Vagina (tissue), 2 donors: ENCODE results near the gene CHP1. TPM values are rescaled to one million over a fixed set of nuclear protein-coding genes. Genes with fewer than 3 reads are reported as not detected.

ENCODE experiments used
- DNase-seq, 2 donors: peaks; one replicate each; pipeline ENCODE4 v3.0.0-alpha.2; 2017; ENCODE audit errors: extremely low spot score in 2 of 2
- H3K27ac ChIP-seq: fragments of 200-600 bp; sonication (generic); one replicate; pipeline ENCODE4 v1.5.1; 2019
- H3K27me3 ChIP-seq: fragments of 200-600 bp; sonication (generic); one replicate; pipeline ENCODE4 v1.5.1; 2019
- H3K36me3 ChIP-seq, 2 donors: fragments of 200-600 bp; sonication (generic); one replicate each; pipeline ENCODE4 v1.5.1; 2017 to 2019
- H3K4me1 ChIP-seq: fragments of 200-600 bp; sonication (generic); one replicate; pipeline ENCODE4 v1.5.1; 2019
- H3K4me3 ChIP-seq, 2 donors: fragments of 200-600 bp; sonication (generic); 1 replicate in 1 of 2; 2 replicates in 1 of 2; pipeline ENCODE4 v1.5.1; 2016 to 2019
- H3K9me3 ChIP-seq: fragments of 200-600 bp; sonication (generic); one replicate; pipeline ENCODE4 v1.5.1; 2019
- POLR2A ChIP-seq, 2 donors: fragments of 450-650 bp; IDR thresholded peaks; one replicate each; pipeline ENCODE4 v1.6.1; 2017; ENCODE audit warnings: antibody characterized with exemption in 2 of 2, mild to moderate bottlenecking in 2 of 2, moderate library complexity in 2 of 2
- POLR2AphosphoS5 ChIP-seq, 2 donors: sonication (generic); formaldehyde crosslinking; IDR thresholded peaks; one replicate each; pipeline ENCODE4 v1.9.0; 2017; ENCODE audit warnings: antibody characterized with exemption in 2 of 2, mild to moderate bottlenecking in 2 of 2, low read depth in 1 of 2; ENCODE audit not compliant: insufficient read depth in 1 of 2
- intact Hi-C: fragments of 100-400 bp; cut with DNase I; formaldehyde crosslinking; loops from one replicate; pipeline ENCODE4 v1.15.1; 2023
- total RNA-seq: library from RNA; depleted of rRNA; stranded (reverse); fragments of >200 nt; gene quantifications from one replicate; pipeline ENCODE4 v1.2.3, GENCODE V29; 2016
- TF ChIP-seq, protein P1 (sequence below), 3 experiments: fragments of 450-650 bp in 2 of 3; fragments of 200-600 bp in 1 of 3; sonication (generic) in 1 of 3; IDR thresholded peaks; one replicate each; pipeline ENCODE4 v1.5.1; 2017 to 2019; ENCODE audit warnings: antibody characterized with exemption in 3 of 3, mild to moderate bottlenecking in 2 of 3, moderate library complexity in 2 of 3

CHP1 gene
- total RNA-seq, 1 donor from 2014 or later: 119 TPM

DNA sequence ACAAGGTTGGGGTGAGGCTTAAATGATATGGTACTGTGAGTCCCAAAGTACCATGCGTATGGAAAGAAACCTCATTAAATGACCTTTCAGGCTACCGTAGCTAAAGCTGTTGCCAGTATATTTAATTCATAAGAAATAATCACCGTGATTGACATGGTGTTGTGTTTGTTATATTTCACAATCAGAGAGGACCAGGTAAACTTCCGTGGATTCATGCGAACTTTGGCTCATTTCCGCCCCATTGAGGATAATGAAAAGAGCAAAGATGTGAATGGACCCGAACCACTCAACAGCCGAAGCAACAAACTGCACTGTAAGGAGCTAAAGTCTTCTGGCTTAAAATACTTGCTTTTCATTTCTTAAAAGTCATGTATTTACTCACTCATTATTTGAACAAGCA lies 31.5 kb downstream of the CHP1 start:
- TF ChIP-seq POLR2AphosphoS5 (IDR thresholded peaks at IDR 0.05; ENCODE audit: insufficient read depth in 1 of 2, low read depth in 1 of 2) (no peak), POLR2A (IDR thresholded peaks at IDR 0.05) (no peak)
- TF ChIP-seq, protein P1, sequence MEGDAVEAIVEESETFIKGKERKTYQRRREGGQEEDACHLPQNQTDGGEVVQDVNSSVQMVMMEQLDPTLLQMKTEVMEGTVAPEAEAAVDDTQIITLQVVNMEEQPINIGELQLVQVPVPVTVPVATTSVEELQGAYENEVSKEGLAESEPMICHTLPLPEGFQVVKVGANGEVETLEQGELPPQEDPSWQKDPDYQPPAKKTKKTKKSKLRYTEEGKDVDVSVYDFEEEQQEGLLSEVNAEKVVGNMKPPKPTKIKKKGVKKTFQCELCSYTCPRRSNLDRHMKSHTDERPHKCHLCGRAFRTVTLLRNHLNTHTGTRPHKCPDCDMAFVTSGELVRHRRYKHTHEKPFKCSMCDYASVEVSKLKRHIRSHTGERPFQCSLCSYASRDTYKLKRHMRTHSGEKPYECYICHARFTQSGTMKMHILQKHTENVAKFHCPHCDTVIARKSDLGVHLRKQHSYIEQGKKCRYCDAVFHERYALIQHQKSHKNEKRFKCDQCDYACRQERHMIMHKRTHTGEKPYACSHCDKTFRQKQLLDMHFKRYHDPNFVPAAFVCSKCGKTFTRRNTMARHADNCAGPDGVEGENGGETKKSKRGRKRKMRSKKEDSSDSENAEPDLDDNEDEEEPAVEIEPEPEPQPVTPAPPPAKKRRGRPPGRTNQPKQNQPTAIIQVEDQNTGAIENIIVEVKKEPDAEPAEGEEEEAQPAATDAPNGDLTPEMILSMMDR (IDR thresholded peaks at IDR 0.05): no peak
- H3K36me3 ChIP-seq: peaks cover 2 to 36% of the 10 kb centered on the region in 2 donors
- H3K27ac ChIP-seq: no peak overlapping the region
- DNase-seq: no peak
- intact Hi-C loops: no loop called here
- no peaks in the 10 kb centered on the region for H3K9me3 ChIP-seq
- no peak overlapping the region for H3K4me3 ChIP-seq
- H3K27me3 ChIP-seq: no peaks in the 10 kb centered on the region
- H3K4me1 ChIP-seq: no peaks in the 10 kb centered on the region

DNA sequence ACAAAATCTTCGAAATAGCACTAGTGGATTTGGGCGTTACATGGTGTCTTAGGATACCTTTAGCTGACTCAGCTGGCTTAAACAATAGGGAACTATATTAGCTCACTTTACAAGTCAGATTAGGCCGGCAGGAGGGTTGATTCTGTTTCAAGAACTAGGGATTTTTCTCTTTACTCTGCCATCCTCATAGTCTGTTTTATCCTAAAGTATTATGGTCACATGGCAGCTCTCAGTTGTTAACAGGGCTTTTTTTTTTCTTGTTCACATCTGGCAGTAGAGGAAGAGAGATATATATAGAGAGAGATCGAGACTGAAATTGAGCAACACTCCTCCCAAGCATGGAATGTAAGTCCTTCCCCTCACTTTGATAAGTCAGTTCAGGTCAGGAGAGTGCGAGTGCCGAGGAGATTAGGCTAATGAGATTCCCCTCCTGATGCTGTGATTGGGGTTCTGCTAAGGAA lies 32.9 kb downstream of the CHP1 start:
- H3K27me3 ChIP-seq: no peaks in the 10 kb centered on the region
- no peak for DNase-seq
- H3K36me3 ChIP-seq: peaks cover 2 to 32% of the 10 kb centered on the region in 2 donors
- H3K27ac ChIP-seq: no peak overlapping the region
- H3K4me3 ChIP-seq: no peak overlapping the region
- no peaks in the 10 kb centered on the region for H3K9me3 ChIP-seq
- TF ChIP-seq, protein P1 (IDR thresholded peaks at IDR 0.05): no peak
- TF ChIP-seq POLR2A (IDR thresholded peaks at IDR 0.05): no peak
- TF ChIP-seq POLR2AphosphoS5 (IDR thresholded peaks at IDR 0.05; ENCODE audit: insufficient read depth in 1 of 2, low read depth in 1 of 2): no peak
- H3K4me1 ChIP-seq: no peaks in the 10 kb centered on the region
- intact Hi-C loops: no loop called here

DNA sequence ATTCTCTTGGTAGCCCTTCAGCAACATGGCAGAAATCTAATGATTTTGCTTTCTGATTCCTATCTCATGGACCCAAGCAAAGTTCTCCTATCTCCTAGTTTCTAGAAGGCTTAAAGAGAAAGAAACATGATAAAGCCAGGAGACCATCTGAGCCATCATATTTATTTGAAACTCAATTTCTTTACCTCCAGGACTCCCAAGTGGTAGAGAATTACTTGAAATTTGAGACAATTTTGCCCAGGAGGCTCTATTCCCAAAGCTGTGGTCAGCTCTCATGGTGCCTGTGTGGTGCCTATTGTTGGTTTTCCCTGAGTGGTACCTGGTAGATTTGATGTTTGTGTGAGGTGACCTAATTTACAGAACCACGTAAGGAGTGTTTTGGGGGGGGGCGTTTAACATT lies 38.8 kb downstream of the CHP1 start:
- H3K36me3 ChIP-seq: peaks cover 0 to 26% of the 10 kb centered on the region in 2 donors
- no peaks in the 10 kb centered on the region for H3K4me1 ChIP-seq
- intact Hi-C loops: no loop called here
- no peak overlapping the region for H3K4me3 ChIP-seq
- TF ChIP-seq POLR2AphosphoS5 (IDR thresholded peaks at IDR 0.05; ENCODE audit: insufficient read depth in 1 of 2, low read depth in 1 of 2) (no peak), POLR2A (IDR thresholded peaks at IDR 0.05) (no peak)
- TF ChIP-seq, protein P1 (IDR thresholded peaks at IDR 0.05): no peak
- H3K9me3 ChIP-seq: no peaks in the 10 kb centered on the region
- no peak for DNase-seq
- H3K27me3 ChIP-seq: no peaks in the 10 kb centered on the region
- no peak overlapping the region for H3K27ac ChIP-seq

DNA sequence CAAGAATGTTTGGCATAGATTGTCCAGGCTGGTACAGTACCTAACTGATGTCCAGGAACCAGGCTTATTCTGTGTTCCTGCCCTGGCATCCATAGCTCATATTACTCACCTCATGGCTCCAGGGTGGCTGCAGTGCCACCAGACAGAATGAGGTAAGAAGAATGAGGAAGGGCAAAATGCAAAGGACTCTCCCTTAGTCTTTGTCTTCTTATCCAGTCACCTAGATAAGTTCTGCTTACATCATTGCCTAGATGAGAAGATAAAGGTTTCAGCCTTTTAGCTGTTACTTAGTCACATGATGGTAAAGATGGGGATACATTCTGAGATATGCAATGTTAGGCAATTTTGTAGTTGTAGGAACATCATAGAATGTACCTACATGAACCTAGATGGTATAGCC lies 45.8 kb downstream of the CHP1 start:
- no peaks in the 10 kb centered on the region for H3K9me3 ChIP-seq
- intact Hi-C loops: no loop called here
- DNase-seq: no peak
- H3K27me3 ChIP-seq: no peaks in the 10 kb centered on the region
- no peak overlapping the region for H3K4me3 ChIP-seq
- H3K36me3 ChIP-seq: peaks cover 0 to 10% of the 10 kb centered on the region in 2 donors
- H3K27ac ChIP-seq: no peak overlapping the region
- TF ChIP-seq POLR2AphosphoS5 (IDR thresholded peaks at IDR 0.05; ENCODE audit: insufficient read depth in 1 of 2, low read depth in 1 of 2): no peak
- TF ChIP-seq, protein P1 (IDR thresholded peaks at IDR 0.05): no peak
- TF ChIP-seq POLR2A (IDR thresholded peaks at IDR 0.05): no peak
- peaks cover 5% of the 10 kb centered on the region for H3K4me1 ChIP-seq

DNA sequence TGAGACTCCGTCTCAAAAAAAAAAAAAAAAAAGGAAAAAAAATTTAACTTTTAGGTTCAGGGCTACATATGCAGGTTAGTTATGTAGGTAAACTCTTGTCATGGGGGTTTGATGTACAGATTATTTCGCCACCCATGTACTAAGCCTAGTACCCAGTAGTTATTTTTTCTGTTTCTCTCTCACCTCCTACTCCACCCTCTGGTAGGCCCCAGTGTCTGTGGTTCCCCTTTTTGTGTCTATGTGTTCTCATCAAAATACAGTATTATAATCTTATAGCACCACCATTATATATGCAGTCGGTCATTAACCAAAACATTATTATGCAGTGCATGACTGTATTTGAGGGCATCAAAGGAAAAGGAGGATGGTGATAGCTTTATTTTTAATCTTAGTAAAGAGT lies 47.3 kb downstream of the CHP1 start:
- no peaks in the 10 kb centered on the region for H3K36me3 ChIP-seq
- DNase-seq: no peak
- no peak overlapping the region for H3K27ac ChIP-seq
- H3K27me3 ChIP-seq: no peaks in the 10 kb centered on the region
- no peak overlapping the region for H3K4me3 ChIP-seq
- no peaks in the 10 kb centered on the region for H3K9me3 ChIP-seq
- peaks cover 17% of the 10 kb centered on the region for H3K4me1 ChIP-seq
- TF ChIP-seq POLR2A (IDR thresholded peaks at IDR 0.05): no peak
- TF ChIP-seq, protein P1 (IDR thresholded peaks at IDR 0.05): no peak
- TF ChIP-seq POLR2AphosphoS5 (IDR thresholded peaks at IDR 0.05; ENCODE audit: insufficient read depth in 1 of 2, low read depth in 1 of 2): no peak
- intact Hi-C loops: no loop called here
